ENCODE data around the gene GLYATL3.

Gene GLYATL3

DNA sequence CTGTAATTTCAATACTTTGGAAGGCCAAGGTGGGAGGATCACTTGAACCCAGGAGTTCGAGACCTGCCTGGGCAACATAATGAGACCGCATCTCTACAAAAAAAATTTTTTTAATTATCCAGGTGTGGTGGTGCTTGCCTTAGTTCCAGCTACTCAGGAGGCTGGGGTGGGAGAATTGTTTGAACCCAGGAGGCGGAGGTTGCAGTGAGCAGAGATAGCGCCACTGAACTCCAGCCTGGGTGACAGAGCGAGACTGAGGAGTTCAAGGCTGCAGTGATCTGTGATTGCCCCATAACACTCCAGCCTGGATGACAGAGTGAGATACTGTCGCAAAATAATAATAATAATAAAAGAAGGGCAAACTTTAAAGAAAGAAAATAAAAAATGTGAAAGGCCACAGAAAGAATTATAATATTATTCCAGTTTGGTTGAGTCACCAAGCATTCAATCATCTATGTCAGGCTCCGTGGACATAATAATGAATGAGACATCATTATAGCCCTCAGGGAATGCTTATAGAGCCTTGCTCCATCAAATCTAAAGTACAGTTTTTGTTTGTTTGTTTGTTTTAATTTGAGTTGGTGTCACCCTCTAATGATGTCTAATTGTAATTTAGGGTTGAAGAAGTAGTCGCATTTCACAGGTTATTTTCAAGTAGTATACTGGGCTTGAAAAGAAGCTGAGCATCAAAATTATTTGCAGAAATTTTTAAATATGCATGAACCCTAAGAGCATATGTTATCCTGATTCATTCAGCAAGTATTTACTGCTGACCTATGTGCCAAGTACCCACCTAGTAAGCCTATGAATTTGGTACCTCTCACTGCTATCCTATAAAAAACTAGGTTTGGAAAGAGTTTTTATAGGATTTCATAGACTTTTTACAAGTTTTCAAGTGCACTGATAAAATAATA, 15.1 kb downstream of the GLYATL3 start:
- no peak for DNase-seq (ENCODE audit: low read depth in 2 of 2, low spot score in 1 of 2)

GRCh38 chr6:49515485-49516146, 15.9 kb downstream of the GLYATL3 start:
- DNase-seq (ENCODE audit: low read depth in 2 of 2, low spot score in 1 of 2): no peak

- no peak for DNase-seq (ENCODE audit: low read depth in 2 of 2, low spot score in 1 of 2)
Observed at GRCh38 chr6:49516147-49516505, 16.4 kb downstream of the GLYATL3 start.

DNA sequence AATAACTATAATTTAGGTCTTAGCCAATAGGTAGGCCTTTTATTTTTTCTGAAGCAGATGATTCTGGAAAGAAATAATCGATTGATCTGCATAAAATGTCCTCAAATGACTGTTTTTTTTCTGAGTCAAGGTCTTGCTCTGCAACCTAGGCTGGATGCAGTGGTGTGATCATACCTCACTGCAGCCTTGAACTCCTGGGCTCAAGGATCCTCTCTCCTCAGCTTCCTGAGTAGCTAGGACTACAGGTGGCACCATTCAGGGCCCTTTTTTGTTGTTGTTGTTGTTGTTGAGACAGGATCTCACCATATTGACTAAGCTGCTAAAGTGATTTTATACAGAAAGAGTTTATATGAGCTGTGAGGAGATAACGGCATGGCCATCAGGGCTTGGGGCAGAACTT, 18.2 kb downstream of the GLYATL3 start:
- no peak for DNase-seq (ENCODE audit: low read depth in 2 of 2, low spot score in 1 of 2)

DNA sequence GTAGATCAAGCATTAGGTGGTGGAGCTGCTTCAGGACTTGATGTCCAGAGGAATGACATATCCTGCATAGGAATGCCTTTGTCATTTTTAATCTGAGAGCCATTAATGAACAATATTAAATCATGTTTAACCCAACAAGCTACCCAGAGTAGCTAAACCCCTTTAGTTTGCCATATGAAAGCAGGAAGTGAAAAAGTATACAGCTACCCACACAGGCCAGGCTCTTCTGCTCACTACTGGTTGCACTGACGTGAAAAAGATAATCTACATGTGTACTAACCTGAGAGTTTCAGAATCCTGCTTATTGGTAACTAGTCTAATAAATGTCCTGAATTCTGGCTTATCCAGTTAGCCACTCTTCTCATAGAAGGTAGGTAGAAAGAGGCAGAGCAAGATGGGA, 19.9 kb downstream of the GLYATL3 start:
- no peak for DNase-seq (ENCODE audit: low read depth in 2 of 2, low spot score in 1 of 2)

DNA sequence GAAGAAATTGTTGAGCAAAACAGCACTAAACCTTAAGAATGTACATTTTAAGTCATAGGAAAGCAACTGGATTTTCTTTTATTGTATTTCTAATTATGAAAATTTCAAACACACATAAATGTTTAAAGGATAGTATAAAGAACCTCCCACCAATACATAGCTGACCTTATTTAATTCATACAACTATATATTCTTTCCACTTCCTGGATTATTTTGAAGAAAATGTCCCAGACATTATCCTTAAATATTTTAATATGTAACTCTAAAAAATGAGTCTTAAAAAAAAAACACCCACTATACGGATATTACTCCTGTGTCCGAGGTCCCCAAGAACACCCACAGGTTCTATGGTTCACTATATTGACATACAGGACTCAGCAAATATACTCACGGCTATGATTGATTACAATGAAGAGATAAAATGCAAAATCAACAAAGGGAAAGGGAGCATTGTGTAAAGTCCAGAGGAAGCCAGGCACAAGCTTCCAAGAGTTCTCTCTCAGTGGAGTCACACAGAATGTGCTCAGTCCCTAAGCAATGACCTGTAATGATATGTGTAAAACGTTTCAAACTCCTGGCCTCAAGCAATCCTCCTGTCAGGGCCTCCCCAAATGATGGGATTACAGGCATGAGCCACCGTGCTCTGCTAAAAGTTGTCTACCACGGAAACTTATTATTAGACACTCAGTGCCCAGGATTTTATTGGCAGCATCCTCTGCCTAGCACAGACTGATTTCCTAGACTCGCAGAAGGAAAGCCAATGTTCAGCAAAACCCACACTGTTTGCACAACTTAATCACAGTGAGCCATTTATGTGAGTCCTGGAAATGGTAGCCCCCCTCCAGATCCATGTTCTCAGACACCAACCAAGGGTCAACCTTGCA, 23.2 kb downstream of the GLYATL3 start:
- DNase-seq (ENCODE audit: low read depth in 2 of 2, low spot score in 1 of 2): no peak

GRCh38 chr6:49523901-49524300, 24.2 kb downstream of the GLYATL3 start:
- DNase-seq (ENCODE audit: low read depth in 2 of 2, low spot score in 1 of 2): no peak

GRCh38 chr6:49524541-49524940, 24.8 kb downstream of the GLYATL3 start:
- DNase-seq (ENCODE audit: low read depth in 2 of 2, low spot score in 1 of 2): no peak

DNA sequence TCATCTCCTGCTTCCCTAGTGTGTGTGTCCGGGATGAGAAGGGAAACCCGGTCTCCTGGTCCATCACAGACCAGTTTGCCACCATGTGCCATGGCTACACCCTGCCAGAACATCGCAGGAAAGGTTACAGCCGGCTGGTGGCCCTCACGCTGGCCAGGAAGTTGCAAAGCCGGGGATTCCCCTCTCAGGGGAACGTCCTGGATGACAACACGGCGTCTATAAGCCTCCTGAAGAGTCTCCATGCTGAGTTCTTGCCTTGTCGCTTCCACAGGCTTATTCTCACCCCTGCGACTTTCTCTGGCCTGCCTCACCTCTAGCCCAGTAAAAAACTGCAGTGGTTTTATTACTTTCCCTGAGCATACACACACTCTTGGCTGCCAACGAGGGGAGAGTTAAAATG, 26.9 kb downstream of the GLYATL3 start:
- no peak for DNase-seq (ENCODE audit: low read depth in 2 of 2, low spot score in 1 of 2)

GRCh38 chr6:49527320-49527719, 27.6 kb downstream of the GLYATL3 start:
- no peak for DNase-seq (ENCODE audit: low read depth in 2 of 2, low spot score in 1 of 2)

DNA sequence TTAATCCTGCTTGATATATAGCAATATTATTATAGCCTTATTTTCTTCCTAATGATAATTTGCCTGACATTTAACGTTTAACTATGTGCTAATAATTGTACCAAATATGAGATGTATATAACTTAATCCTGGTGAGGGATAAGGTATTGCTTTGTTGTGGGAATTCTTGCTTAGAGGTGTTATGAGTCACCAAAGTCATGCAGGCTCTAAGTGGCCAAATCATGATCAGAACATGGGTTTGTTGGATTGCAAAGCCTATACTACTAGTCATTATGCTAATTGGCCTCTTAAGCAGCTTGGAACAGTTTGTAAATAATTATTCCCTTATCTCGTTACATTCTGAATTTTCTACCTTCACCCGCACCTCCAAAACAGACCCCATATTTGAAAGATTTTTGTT, 28.8 kb downstream of the GLYATL3 start:
- no peak for DNase-seq (ENCODE audit: low read depth in 2 of 2, low spot score in 1 of 2)

DNA sequence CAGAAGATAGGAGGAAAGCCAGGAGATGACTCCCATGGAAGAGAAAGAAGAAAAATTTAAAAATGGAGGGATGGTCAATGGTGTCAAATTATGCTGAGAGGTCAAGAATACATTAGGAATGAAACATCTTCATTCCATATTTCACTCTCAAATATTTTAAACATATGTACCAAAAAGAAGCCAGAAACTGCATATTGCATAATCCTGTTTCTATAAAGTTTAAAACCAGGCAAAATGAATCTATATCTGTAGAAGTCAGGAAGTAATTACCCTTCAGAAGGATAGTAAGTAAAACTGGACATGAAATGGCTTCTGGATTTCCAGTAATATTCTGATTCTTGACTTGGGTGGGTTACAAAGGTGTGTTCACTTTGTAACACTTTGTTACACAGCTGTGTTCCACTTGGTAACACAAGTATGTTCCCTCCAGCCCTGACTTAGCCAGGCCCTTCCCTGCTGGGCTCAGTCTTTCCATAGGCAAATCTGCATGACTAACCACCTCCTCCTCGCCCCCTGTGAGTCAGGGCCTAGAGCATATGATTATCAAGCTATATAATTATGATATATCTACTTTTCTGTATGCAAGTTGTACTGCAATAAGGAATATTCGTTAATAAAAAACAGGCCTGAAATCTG, 30.5 kb downstream of the GLYATL3 start:
- no peak for DNase-seq (ENCODE audit: low read depth in 2 of 2, low spot score in 1 of 2)

DNA sequence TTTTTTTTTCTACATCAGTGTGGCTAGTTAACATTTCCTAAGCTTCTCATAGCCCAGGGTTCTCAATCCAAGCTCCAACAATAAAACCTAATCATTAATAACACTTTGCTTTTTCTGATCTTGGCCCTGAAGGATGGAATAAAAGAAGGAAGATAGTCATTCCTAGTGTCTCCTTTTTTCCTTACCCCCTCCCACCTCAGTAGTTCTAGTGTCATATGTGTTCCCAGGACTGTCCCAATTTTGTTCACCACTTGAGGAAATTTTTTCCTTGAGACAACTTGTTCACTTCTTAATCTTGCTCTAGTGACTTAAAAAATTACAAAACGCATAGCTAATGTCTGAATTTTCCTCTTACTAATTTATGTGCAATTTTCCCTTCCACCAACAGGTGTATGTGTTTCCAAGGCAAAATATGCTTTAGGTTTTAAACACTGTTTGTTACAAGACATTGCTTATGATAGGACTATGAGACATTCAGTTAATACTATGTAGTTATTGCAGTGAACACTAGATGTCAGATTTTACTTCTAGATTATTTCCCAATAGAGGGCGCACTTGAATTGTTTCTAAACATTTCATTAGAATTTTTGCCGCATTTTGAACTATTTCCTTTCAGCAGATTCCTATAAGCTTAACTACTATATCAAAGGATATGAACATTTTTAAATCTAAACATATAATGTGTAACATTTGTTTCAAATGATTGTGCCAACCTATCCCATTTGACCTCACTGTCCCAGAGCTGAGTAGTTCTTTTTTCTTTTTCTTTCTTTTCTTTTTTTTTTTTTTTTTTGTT, 32.2 kb downstream of the GLYATL3 start:
- no peak for DNase-seq (ENCODE audit: low read depth in 2 of 2, low spot score in 1 of 2)

GRCh38 chr6:49535795-49536194, 36.1 kb downstream of the GLYATL3 start:
- DNase-seq (ENCODE audit: low read depth in 2 of 2, low spot score in 1 of 2): no peak

DNA sequence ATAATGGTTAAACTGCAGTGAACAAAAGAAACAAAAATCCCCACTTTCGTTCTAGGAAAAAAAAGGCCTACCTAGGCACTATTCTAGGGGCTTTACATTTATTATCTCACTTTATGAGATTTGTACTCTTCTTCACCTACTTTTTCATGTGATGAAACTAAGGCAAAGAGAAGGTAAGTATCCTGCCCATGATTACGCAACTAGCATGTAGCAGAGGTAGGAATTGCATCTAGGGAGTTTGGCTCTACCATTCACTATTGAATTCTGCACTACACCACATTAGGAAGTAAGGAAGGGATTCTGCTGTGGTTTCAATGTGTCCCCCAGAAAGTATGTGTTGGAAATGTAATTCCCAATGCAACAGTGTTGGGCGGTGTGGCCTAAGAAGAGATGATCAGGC, 39.4 kb downstream of the GLYATL3 start:
- DNase-seq (ENCODE audit: low read depth in 2 of 2, low spot score in 1 of 2): no peak

- no peak for DNase-seq (ENCODE audit: low read depth in 2 of 2, low spot score in 1 of 2)
Observed at GRCh38 chr6:49540614-49541013, 40.9 kb downstream of the GLYATL3 start.

GRCh38 chr6:49541210-49541724, 41.5 kb downstream of the GLYATL3 start:
- DNase-seq (ENCODE audit: low read depth in 2 of 2, low spot score in 1 of 2): no peak

GRCh38 chr6:49541936-49542335, 42.2 kb downstream of the GLYATL3 start:
- no peak for DNase-seq (ENCODE audit: low read depth in 2 of 2, low spot score in 1 of 2)

- DNase-seq (ENCODE audit: low read depth in 2 of 2, low spot score in 1 of 2): no peak
Observed at GRCh38 chr6:49543087-49543858, 43.5 kb downstream of the GLYATL3 start.
